GM18867 (cell line): ENCODE results near the gene LRRC73.

Experiments
- ATAC-seq: cut with Tn5 transposase; IDR thresholded peaks from one replicate; pipeline ENCODE4 v1.9.1; 2021; ENCODE audit warnings: mild to moderate bottlenecking, moderate library complexity; ENCODE audit not compliant: unreplicated experiment

The LRRC73 gene

DNA sequence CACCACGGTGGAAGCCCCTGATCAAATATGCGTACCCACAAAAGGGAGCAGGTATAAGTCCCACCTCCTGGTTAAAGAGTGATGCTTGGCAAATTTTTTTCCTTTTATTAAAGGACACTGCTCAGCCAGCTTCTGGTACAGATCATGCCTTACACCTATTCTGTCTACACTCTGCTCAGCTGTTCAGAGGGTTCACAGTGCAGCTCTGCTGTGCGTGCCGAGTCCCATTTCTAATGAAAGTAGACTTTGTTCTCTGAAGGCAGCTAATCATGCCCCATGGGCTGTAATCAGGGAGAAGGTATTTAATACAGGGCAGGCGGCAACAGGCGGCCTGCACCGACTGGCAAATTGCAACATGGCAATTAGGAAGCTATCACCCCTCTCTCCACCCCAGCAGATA is 16.3 kb downstream of the LRRC73 start:
- no peak for ATAC-seq

DNA sequence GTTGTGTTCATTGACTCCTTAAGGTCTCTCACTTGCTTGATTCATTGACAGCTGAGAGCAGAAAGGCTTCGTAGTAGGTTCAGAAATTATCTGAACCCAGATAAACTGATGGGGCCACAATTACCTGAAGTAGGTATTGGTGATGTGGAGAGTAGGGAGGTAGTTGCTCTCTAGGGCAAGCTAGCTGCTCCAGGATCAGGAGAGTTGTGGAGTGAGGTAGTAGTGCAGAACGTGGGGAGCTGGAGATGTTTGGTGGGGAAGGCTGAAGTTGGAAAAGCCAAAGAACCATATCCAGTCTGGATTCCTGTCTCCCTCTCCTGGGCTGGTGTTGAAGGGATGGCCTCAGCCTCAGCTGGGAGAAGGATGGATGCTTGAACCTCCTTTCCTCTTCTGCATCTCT is 16.9 kb downstream of the LRRC73 start:
- no peak for ATAC-seq

DNA sequence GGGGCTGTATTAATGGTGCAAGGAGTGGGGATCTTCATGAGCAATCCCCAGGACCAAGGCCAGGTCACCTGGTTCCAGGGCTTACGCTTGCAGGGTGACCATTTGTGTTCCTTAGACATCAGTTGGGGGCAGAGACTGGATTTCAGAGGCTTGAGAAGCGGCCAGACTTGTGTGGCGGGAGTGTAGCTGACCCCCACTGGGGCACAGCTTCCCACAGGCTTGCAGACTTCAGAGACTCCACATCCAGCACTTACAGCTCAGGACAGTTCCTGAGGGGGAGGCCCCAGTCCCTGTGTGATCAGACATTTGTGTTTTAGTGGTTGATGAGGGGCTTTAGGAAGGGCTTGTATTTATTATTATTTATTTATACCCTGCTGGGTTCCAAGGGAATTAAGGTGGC is 17.5 kb downstream of the LRRC73 start:
- no peak for ATAC-seq

DNA sequence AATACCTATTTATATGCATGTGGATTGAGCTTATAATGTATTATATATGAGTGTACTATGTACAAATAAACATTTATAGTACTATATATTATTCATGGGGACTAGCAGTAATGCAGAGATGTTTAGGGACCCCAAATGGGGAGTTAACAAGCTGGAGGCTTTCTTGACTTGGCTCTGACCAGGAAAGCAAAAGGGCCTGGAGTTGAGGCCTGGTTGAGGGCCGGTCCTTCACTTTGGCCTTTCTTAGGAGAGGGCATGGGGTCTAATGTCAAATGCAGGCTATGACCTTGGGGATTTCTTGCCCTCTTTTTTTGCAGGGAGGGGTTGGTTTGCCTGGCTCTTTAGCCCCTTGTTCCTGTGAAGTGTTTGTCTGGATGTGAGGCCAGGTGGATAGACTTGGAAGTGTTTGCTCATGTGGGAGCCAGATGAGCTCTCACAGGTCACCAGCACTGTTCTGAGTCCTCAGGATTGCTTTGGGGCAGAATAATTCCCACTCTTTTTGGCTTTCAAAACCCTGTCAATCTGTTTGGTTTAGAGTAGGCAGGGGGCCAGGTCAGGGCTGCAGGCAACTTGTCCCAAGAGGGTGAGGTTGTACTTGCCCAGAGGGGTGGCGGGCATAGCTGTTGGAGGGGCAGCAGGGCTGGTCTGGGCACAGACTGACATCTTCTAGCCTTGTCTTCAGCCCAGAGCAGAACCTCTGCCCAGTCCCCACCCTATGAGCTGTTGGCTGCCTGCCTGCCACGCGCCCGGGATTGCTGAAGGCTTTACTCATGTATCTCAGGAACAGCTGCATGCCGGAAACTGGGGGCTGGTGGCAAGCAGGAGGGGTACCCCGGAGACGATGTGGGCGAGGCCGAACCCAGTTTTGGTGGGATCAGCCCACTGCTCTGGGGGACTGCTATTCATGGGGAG is 18.1 kb downstream of the LRRC73 start:
- ATAC-seq = no peak

DNA sequence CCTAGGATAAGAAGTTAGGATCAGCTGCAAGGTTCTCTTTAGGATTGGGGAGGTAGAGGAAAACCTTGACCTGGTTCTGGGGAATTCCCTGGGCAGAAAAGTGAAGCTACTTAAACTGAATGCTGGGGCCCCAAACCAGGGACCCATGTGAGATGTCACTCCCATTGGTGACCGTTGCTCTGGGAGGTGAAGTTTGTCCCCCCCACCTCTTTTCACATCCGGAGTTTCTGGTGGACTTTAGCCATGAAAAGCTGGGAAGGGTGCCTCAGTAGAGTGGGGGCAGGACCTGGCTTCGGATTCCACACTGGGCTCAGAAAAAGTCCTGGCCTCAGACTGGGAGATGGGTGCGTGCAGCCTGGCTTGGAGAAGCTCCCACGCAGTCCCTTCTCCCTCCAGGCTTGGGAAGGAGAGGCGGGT is 19.6 kb downstream of the LRRC73 start:
- no peak for ATAC-seq

DNA sequence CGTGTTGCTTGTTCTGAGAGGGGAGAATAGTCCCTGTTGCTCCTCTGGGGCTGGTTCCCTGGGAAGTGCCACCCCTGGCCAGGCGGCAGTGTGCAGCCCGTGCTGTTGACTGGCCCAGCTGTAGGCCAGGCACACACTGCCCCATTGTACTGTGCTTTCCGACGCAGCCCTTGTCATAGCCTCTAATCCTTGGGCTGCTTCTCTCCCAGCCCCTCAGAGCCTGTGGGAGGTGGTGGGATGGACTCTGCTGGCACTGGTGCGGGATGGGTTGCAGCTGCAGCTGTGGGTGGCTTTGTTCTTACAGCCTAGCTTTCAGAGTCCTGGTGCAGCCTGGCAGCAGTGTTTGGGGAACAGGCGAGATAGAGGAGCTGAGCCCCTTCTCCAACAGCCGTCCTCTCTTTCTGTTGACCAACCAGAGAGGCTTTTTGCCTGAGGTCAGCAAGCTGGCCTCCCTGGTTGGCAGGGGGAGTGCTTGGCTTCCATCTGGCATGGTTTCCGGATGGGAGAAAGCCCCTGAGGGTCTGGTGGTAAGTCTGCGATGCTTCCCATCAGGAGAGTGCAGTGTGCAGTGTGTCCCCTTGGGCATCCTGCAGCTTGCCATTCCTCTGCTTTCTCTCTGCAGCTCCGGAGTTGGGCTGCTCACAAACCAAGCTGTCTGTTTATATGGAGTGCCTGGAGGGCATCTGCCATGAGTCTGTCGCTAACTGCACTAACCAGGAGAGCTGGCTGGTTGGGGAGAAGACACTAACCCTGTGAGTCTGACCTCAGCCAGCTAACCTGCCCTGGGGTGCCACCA is 20.7 kb downstream of the LRRC73 start:
- no peak for ATAC-seq

DNA sequence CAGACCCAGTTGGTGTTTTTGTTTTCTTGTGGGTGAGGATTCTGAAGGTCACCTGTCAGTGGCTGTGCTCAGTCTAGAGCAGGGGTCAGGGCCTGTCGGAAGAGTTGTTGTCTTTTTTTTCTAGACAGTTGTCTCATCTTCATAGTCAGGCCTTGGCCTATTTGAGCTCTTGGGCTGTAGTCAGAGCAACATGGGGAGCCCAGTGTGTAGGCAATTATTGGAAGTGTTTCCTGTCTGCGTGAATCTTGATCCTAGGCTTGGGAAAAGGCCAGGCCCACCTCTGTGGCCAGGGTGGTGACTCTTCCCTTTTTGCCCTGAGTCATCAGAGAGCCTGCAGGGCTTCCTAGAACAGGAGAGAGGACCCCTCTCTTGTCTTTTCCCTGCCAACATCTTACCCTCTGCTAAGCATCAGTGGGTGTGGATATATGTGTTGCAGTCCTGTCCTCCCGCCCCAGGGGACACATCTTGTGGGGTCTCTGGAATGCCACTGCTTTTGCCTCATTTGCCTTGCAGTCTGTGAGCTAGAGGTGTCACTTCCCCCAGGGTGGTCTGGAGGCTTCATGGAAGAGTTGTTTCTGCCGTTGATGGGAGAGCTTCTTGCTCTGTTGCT is 21.4 kb downstream of the LRRC73 start:
- no peak for ATAC-seq

DNA sequence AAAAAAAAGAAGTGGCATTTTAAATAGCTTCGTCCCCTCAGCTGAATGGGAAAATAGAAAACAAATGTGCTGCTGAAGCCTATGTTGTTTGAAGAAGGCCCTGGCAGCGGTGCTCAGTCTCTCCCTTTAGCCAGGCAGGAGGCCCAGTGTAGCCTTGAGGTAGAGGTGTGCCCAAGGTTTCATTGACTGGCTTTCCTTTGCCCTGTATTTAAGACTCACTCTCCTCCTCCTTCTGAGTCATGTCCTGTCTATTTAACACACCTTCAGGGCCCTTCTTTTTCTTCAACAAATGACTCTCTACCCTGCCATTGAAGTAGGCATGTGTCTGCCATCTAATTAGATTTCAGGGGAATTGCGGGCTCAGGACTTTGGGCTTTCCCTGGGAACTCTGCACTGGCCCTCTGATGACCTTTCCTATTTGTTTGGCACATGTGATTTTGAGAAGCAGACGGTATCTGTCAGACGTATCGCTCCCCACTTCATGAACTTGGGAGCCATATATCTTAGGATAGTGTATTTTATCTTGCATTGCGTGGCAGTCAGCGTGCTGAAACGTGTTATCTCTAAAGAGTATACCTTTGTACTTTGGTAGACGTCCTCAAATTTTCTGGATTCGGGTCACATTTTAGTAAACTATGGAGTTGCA is 28.4 kb downstream of the LRRC73 start:
- ATAC-seq = no peak

DNA sequence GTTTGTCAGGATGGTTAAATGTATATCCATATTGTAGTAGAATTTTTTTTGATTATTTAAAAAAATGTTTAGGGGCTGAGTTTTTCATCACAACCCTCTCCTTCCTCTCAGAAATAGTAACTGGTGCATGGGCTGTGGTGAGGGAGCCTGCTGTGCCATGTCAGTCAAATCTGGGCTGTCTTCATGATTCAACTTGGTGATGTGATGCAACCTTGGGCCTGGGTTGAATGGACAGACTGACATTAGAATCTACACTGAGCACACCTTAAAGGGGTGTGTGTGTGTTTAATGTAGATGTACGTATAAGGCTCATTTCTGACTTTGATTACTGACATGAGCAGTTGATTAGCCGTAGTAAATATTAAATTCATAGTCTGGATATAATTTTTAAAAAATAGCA is 29.1 kb downstream of the LRRC73 start:
- ATAC-seq = no peak

DNA sequence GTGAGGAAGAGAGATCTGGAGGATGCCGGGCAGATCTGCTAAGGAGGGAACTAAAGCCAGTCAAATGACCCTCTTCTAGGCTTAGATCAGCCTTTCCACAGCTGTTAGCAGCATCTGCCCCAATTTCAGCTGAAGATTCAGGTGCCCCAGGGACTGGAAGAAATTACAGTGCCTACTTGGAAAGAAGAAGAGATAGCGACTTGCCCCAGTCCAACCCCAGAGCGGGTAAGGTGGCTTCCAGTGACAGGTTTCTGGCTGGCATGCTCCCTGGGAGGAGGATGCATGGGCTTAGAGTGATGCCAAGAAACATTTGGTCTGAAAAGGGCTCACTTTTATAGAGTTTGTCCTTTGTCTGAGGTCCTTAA is 32.2 kb downstream of the LRRC73 start:
- ATAC-seq = no peak

DNA sequence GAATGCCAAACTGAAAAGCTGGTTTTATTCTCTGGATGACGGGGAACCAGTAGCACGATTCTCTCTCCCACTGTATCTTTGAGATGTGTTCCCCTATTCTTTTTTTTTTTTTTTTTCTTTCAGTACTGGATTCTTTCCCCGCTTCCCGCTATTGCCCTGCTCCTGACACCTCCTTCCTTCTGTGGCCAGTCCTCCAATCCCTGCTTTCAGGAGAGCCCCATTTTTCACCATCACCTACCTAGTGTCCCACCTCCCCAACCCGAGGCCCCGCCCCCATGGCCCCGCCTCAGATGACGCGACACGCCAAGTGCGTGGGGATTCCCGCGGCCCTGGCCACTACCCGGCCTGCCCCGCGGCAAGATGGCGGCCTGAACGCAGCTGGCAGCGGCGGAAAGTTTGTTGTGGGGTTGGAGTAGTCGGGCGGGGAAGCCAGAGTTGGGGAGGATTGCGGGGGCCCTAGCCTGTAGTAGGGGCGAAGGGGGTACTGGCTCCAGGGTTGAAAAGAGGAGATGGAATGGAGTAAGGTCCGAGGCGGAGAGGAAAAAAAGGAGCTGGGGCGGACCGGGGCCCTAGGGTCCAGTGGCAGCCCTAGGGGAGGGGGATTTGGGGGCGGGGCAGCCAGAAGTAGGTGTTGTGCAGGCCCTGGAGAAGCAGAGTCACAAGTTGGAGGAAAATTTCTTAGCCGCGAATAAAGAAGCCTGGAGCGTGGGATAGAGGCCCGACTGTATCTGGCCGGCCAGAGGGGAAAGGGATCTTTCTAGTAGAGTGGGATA is 32.7 kb downstream of the LRRC73 start, which contains the start of gene TJAP1:
TSS of gene TJAP1 (plus strand) at position 336 of the 773 bp plus-strand sequence. CDS start 21,432 bp downstream, outside the sequence.
- peak; percentile 95 for ATAC-seq

DNA sequence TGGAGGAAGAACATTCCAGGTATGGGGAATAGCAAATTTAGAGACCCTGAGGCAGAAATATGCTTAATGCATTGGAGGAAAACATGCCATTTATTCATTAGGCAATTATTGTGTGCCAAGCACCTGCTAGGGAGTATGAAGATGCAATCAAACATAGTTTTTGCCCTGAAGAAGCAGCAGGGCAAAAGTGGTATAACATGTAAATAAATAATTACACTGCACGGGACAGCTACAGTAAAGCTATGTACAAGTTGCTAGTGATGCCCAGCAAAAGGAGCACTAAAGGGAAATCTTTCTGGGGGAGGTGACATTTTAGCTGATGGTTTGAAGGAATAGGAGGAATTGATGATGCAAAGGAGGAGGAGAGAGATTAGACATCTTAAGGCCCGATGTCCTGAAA is 33.4 kb downstream of the LRRC73 start:
- ATAC-seq = no peak

DNA sequence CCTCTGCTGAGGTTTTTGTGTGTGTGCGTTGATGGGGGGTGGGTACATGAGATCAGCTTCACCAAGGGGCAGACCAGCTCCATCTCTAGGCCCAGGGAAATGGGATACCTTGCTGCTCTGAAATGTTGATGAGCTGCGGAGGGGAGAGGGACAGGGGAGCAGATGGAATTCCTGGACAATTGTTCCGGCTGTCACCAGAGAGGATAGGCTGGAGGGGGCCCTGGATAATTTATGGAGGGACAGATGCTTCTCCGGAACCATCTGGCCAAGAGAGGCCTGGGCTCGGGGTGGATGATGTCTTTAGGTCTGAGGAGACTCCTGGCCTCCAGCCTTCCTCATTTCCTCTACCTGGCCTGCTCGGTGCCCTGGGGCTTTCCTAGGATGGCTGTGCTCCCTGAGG is 34.6 kb downstream of the LRRC73 start:
- ATAC-seq = no peak

DNA sequence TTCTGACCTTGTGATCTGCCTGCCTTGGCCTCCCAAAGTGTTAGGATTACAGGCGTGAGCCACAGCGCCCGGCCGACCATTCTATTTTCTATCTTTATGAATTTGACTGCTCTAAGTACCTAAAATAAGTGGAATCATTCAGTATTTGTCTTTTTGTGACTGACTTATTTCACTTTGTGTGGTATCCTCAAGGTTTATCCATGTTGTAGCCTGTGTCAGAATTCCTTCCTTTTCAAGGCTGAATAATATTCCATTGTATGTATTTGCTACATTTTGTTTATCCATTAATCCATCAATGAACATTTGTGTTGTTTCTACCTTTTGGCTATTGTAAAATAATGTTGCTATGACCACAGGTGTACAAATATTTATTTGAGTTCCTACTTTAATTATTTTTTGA is 37.6 kb downstream of the LRRC73 start:
- ATAC-seq = no peak

DNA sequence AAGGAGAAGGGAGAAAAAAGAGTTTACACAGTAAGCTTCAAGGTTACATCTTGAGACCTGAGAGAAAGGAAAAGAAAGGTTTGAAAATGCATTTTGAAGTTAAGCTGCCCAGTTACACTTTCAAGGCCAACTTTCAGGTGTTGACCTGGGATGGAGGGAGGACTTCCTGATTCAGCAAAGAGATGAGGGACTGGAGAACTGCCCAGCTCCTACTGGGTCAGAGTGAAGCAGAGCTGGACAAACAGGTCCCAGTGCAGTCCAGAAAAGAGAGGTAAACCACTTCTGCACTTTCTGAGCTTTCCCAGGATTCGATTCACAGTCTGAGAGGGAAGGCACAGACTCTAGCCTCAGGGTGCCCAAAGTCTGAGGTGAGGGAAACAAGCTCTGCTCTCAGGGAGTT is 38.7 kb downstream of the LRRC73 start:
- ATAC-seq = no peak

DNA sequence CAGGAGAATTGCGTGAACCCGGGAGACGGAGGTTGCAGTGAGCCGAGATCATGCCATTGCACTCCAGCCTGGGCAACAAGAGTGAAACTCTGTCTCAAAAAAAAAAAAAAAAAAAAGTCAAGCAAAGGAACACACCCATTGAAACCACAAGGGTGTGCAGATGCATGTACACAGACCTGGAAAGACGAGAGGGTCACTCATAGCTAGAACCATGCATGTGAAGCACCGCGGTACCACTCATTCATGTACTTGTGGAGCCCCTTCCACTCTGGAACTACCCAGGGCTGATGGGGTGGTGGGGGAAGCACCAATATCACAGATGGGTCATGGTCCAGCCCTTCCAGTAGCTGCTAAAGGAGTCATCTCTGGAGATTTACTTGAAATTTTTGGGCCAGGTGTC is 40.2 kb downstream of the LRRC73 start:
- ATAC-seq = no peak

DNA sequence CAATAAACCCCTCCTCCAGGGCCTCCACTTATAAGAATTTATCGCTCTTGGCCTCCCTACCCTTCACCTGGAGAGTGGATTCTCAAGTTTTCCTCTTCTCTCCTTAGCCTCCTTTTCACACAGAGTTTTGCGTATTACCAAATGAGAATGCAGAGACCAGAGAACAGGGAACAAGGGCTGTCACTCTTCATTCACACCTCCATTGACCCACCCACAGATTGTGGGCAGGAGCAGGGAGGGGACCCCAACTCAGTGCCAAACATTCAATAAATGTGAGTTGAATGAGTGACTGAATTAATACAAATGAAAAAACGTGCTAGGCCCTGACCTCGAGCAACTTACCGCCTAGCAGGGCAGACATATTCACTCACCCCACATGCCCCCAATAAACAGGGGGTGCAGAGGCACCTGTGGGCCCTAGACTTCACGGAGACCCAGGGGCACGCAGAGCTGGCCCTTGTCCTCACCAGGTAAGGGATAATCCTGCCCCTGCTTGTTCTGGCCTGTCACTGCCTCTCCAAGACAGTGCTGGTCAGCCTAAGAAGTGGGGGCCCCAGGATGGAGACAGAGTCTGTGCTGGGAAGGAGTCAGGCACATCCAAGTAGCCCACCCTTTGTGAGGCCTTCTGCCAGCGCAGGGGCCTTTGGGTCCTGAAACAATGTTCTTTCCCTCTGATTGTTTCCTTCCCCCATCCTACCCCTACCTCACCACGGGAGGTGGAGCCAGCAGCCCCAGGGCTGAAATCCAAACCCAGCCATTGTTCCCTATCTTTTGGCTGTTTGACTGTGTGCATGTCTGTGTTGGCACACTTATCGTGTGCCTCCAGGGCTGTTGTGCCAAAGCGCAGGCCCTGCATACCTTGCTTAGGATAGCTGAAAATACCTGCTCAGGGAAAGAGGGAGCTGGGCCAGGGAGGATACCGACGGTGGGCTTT is 41.1 kb downstream of the LRRC73 start:
- no peak for ATAC-seq

DNA sequence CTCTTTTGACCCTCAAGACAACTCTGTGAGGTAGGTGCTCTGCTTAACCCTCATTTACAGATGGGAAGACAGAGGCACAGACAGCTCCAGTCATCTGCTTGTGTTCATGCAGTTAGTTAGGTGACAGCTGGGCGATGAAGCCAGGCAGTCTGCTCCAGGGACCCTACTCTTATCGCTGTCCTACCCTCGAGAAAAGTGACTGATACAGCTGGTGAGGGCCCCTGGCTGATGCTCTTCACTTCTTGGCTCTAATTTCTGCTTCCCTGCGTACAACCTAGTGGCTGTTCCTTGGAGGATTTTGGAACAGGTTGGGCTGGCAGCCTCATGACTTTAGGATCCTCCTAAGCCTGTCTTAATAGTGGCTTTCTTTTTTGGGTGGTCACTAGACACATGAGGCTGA is 41.9 kb downstream of the LRRC73 start:
- ATAC-seq = no peak

DNA sequence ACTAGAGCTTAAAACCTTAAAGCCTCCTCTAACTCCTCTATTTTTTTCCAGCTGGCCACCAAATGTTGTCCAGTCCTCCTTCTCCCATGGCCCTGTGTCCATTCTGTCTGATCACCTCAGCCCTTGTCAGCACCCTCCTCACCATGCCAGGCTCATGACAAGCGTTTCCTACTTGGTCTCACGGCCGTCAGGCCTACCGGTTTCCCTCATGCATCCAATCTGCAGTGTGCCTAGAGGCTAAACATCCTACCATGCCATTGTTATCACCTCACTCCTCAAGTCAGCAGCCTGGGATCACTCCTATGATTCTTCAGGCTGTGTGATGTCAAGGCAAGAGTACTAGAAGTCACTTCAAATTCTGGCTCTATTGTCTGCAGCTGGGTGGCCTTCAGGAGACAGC is 42.4 kb downstream of the LRRC73 start:
- ATAC-seq = no peak
